Neutrophil (primary cell): ENCODE data around the gene PAFAH1B1.

Source experiments
- H3K27ac ChIP-seq: fragments of 200-600 bp; sonication (generic); 2 replicates; pipeline ENCODE4 v1.5.1; 2016; ENCODE audit warnings: mild to moderate bottlenecking, moderate library complexity
- H3K27me3 ChIP-seq: fragments of 200-600 bp; sonication (generic); 2 replicates; pipeline ENCODE4 v1.6.0; 2016; ENCODE audit warnings: mild to moderate bottlenecking
- H3K36me3 ChIP-seq: fragments of 200-600 bp; sonication (generic); 2 replicates; pipeline ENCODE4 v1.5.1; 2017
- H3K4me1 ChIP-seq, 2 experiments: fragments of 200-600 bp in 1 of 2; sonication (generic) in 1 of 2; 1 replicate in 1 of 2; 2 replicates in 1 of 2; pipeline versions ENCODE4 v1.5.1 to v1.6.1; 2013 to 2016; ENCODE audit warnings: low read depth in 1 of 2, low read length in 1 of 2, mild to moderate bottlenecking in 1 of 2, moderate library complexity in 1 of 2; ENCODE audit not compliant: control insufficient read depth in 1 of 2, insufficient read depth in 1 of 2
- H3K4me3 ChIP-seq, 2 experiments: fragments of 200-600 bp in 1 of 2; sonication (generic) in 1 of 2; 1 replicate in 1 of 2; 2 replicates in 1 of 2; pipeline ENCODE4 v1.5.1; 2013 to 2016; ENCODE audit warnings: low read depth in 1 of 2, low read length in 1 of 2, mild to moderate bottlenecking in 1 of 2, moderate library complexity in 1 of 2
- H3K9me3 ChIP-seq: fragments of 200-600 bp; sonication (generic); 2 replicates; pipeline ENCODE4 v1.5.1; 2016
- TF ChIP-seq, protein P1 (sequence below): fragments of 200-600 bp; sonication (generic); IDR thresholded peaks from 2 replicates; pipeline ENCODE4 v1.5.1; 2016; ENCODE audit warnings: antibody characterized with exemption

Gene PAFAH1B1

DNA sequence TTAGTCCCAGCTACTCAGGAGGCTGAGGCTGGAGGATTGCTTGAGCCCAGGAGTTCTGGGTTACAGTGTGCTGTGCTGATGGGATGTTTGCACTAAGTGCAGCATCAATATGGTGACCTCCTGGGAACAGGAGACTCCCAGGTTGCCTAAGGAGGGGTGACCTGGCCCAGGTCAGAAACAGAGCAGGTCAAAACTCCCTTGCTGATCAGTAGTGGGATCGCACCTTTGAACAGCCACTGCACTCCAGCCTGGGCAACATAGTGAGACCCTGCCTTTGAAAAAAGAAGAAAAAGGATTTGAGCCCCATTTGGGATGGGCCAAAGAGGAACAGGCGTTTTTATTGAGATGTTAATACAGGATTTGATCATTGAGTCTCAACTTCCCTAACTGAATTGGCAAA, 87.5 kb downstream of the PAFAH1B1 start:
- Histone ChIP-seq H3K4me1 (no peaks in the 10 kb centered on the region), H3K9me3 (no peaks in the 10 kb centered on the region), H3K27ac (no peak overlapping the region), H3K27me3 (no peaks in the 10 kb centered on the region), H3K36me3 (peaks cover 94% of the 10 kb centered on the region), H3K4me3 (no peak overlapping the region)
- TF ChIP-seq, protein P1, sequence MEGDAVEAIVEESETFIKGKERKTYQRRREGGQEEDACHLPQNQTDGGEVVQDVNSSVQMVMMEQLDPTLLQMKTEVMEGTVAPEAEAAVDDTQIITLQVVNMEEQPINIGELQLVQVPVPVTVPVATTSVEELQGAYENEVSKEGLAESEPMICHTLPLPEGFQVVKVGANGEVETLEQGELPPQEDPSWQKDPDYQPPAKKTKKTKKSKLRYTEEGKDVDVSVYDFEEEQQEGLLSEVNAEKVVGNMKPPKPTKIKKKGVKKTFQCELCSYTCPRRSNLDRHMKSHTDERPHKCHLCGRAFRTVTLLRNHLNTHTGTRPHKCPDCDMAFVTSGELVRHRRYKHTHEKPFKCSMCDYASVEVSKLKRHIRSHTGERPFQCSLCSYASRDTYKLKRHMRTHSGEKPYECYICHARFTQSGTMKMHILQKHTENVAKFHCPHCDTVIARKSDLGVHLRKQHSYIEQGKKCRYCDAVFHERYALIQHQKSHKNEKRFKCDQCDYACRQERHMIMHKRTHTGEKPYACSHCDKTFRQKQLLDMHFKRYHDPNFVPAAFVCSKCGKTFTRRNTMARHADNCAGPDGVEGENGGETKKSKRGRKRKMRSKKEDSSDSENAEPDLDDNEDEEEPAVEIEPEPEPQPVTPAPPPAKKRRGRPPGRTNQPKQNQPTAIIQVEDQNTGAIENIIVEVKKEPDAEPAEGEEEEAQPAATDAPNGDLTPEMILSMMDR = no peak

DNA sequence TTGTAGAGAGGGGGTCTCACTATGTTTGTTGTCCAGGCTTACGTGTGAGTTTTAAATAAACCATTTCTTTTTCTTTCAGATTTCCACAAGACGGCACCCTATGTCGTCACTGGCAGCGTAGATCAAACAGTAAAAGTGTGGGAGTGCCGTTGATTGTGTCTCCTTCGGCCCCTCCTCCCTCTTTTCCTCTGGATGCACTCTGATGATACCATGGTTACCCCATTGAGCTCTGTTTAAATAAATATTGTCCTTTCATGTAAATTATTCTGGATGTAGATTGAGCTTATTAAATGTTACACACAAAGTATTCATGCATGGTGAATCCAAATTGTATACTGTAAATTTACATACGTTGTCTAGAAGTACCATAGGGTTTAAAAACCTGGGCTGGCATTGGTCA, 88.2 kb downstream of the PAFAH1B1 start:
- Histone ChIP-seq H3K4me1 (no peaks in the 10 kb centered on the region), H3K9me3 (no peaks in the 10 kb centered on the region), H3K27ac (no peak overlapping the region), H3K27me3 (no peaks in the 10 kb centered on the region), H3K36me3 (peaks cover 87% of the 10 kb centered on the region), H3K4me3 (no peak overlapping the region)
- TF ChIP-seq, protein P1 = no peak

DNA sequence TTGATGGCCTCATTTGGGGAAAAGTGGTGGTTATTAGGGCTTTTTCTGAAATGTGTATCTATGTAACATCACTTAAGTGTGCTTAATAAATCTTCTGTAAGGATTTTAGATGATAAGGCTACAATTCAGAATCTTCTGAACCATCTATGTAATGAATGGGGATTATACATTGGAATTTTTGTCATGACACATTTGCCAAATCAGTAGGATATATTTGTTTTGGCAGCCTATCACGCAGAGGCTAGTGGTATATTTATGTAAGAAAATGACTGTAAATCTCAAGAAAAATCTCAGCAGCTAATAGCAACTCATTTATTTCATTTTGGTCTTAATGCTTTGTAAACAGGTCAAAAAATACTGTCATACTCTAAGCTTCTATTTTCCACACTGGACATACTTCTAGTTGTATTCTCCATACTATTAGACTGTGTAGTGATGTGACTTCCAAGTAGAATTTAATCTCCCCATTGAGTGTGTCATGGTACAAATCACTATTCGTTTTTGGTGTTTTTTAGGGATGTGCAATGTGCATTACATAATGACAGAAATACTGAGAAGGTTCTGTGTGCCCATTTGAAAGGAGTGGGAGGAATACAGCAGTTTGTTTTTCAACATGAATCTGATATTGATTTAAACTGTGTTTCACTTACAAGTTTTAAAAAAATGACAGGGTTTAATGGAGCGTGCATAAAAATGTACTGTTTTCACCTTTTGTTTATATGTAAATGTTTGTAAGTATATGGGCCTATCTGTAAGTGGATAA, 88.9 kb downstream of the PAFAH1B1 start:
- Histone ChIP-seq H3K36me3 (peaks cover 80% of the 10 kb centered on the region), H3K9me3 (no peaks in the 10 kb centered on the region), H3K4me1 (no peaks in the 10 kb centered on the region), H3K27me3 (no peaks in the 10 kb centered on the region), H3K27ac (no peak overlapping the region), H3K4me3 (no peak overlapping the region)
- TF ChIP-seq, protein P1 = no peak

DNA sequence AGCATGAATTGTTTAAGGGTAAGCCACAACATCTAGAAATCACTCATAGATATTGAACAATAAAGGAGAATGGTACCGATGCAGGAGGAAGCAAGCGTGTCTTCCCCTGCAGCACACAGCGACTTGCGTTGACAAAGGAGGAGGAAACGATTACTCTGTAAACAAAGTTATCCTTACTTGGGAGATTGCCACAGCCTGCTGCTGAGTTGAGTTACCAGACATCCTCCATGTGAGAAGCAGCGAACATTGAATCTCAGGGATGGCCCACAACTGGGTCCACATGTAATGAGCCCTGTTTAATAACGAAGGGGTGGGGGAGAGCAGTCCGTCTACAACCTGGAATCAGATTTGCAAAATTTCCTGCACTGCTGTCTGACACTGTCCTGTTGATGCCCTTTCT, 90.5 kb downstream of the PAFAH1B1 start:
- Histone ChIP-seq H3K4me3 (no peak overlapping the region), H3K27me3 (no peaks in the 10 kb centered on the region), H3K9me3 (no peaks in the 10 kb centered on the region), H3K27ac (peak overlapping the region; percentile 10), H3K4me1 (no peaks in the 10 kb centered on the region), H3K36me3 (peaks cover 64% of the 10 kb centered on the region)
- TF ChIP-seq, protein P1 = no peak

DNA sequence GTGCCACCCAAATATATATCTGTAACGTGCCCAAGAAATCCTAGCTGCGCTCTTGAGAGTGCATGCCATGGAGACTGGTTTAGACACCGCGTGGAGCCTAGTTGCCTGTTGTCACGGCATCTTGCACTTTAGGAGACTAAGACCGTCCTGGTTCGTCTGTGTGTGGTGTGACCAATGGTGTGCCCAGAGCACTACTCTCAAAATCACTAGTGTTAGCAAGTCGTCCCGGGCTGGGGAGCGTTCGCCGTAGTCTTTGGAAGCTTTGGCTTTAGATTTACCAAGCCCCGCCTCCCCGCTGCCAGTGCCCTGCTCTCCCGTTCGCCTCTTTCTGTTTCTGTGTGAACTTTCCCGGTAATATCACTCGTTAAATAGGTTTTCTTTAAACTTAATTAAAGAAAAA, 91.1 kb downstream of the PAFAH1B1 start:
- Histone ChIP-seq H3K36me3 (peaks cover 60% of the 10 kb centered on the region), H3K4me3 (no peak overlapping the region), H3K9me3 (no peaks in the 10 kb centered on the region), H3K27me3 (no peaks in the 10 kb centered on the region), H3K4me1 (no peaks in the 10 kb centered on the region), H3K27ac (no peak overlapping the region)
- TF ChIP-seq, protein P1 = no peak
